ENCODE measurements around the gene FOXE1.

DNA sequence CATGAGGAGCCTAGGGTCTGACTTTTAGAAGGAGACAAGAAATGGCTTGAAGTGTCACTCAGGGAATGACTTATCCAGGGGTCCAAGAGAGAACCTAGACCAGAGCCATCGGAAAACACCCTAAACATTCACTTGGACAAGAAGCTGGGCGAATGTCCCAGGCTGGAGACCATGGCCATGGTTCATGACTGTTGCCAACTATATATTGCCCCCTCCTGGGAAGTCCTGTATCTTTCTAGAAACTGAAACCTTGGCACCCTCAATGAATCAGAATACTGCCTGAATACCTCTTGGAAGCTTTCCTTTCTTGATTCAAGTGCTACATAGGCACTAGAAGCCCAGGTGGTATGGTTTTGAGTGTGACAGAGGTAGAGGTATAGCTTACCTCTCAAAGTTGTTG lies 39.4 kb downstream of the FOXE1 start:
- TF ChIP-seq CTCF (IDR thresholded peaks at IDR 0.05): no peak
- TF ChIP-seq POLR2A (IDR thresholded peaks at IDR 0.05): no peak
- TF ChIP-seq EP300 (IDR thresholded peaks at IDR 0.05): no peak
- no peak for TF ChIP-seq POLR2AphosphoS5 (IDR thresholded peaks at IDR 0.05)
